IPS-NIHi11 (cell line): ENCODE data around the gene SLC25A34.

ENCODE experiments used
- DNase-seq: peaks from one replicate; pipeline ENCODE4 v3.0.0; 2012; ENCODE audit warnings: mixed read lengths, low spot score

Gene SLC25A34

DNA sequence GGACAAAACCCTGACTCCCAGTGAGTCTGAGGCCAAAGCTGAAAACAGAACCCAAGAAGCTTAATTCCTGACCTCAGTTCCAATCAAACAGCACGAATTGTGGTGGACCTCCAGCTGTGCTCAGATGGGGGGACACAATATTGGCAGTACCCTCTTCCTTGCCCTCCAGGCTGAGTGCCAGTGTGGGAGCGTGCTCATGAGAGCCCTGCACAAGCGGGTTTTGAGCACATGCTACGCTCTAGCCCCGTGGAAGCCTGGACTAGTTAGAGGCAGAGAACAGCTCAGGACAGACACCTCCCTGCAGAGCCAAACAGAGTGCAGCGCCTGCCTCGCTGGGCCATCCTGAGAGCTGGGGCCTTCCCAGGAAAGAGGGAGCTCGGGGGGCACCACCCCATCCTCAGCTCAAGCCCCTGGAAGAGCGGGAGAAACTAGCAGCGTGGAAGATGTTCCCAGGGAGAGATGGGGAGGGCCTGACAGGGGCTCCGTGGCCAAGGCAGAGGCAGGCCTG, 2.8 kb upstream of the SLC25A34 start:
- no peak for DNase-seq

DNA sequence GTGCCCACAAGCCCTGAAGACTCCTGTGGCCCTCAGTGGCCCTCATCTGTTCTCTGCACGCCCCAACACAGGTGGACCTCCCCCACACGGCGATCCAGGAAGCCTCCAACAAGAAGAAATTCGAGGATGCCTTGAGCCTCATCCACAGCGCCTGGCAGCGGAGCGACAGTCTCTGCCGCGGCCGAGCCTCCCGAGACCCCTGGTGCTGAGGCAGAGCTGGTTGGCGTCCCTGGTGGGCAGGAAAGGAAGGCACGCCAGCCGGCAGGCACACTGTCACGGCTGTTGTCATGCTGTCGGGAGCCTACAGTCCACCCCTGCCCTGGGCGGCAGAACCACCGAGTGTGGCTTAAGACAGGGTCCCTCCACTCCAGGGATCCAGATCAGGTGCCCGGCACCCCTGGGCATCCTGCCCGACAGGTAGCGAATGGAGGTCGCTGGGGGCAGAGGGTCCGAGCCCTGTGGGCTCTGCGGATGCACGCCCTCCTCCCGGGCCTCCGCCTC, 2.3 kb upstream of the SLC25A34 start:
- DNase-seq, result no peak

DNA sequence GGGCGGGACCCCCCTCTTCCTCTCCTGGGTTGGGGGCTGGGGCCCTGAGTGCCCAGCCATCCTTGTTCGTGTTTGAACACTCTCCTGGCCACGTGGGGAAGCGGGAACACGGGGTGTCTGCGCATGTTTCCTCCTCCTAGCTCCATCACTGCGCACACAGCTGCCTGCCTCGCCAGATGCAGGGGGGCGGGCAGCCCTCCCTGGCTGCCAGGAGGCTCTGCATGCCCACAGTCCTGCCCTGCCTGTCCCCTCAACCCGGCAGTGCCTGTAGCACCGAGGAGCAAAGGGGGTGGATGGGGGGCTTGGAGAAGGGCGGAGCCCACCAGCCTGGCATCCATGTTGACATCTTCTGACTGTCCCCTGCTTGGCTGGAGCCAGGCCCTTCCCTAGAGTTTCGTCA, 1.8 kb upstream of the SLC25A34 start:
- DNase-seq, result no peak

DNA sequence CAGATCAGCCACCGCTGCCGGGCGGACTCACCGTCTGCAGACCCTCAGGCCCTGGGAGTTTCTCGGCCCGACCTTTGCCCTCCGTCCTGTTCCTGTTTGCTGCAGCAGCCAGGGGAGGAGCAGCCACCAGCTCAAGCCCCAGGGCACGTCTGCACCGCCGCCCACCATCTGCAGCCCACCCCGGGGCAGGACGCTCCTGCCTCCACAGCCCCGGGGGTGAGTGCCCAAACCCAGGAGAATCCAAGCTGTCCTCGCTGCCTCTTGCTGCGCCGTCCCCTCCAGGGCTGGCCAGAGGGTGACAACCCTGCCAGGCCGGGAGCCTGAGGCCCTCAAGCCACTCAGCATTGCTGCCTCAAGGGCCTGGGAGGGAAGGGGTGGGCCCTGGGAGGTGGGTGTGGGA, 1.2 kb upstream of the SLC25A34 start:
- DNase-seq, result no peak

DNA sequence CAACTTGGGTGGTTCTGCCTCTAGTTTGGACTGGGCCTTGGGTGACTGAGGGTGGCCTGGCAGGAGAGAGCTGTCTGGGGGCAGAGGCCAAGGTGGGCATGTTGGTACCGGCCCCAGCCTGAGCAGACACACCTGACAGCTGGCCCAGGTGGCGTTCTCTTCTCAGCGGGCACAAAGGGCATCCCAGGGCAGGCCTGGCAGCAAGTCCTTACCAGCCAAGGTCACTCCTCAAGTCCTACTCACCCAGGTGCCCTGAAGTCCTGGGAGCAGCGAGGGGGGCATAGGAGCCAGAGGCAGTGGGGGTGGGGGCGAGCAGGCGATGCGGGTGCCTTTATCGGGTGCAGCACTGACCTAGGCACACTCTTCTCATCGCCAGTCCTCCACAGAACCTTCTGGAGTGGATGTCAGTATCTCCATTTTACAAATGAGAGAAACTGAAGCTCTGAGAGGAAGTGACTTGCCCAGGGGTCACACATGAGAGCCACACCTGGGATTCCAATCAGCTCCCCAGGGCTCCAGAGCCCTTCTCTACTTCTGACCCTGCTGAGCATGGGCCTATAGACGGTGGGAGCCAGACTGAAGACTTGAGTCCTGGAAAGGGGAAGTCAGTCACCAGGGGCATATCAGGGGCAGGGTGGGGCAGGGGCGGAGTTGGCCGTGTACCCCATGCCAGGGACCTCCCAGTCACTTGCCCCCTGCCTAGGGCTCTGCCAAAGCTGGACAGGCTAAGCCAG, 587 bp upstream of the SLC25A34 start:
- no peak for DNase-seq

DNA sequence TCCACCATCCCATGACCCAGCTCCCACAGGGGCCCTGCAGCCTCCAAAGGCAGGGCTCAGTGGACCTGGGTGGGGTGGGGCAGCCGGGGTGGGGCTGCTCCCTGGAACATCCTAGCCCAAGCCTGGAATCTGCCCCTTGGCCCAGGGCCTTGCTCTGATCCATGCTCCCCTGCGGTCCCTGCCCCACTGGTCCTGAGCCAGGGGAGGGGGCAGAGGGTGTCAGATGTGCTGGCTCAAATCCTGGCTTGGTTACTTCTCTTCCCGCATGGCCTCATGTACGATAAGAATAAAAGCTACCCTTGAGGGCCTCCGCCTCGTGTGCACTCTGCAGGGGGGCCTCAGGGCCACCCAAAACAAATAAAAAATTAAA, 819 bp downstream of the SLC25A34 start:
- no peak for DNase-seq

DNA sequence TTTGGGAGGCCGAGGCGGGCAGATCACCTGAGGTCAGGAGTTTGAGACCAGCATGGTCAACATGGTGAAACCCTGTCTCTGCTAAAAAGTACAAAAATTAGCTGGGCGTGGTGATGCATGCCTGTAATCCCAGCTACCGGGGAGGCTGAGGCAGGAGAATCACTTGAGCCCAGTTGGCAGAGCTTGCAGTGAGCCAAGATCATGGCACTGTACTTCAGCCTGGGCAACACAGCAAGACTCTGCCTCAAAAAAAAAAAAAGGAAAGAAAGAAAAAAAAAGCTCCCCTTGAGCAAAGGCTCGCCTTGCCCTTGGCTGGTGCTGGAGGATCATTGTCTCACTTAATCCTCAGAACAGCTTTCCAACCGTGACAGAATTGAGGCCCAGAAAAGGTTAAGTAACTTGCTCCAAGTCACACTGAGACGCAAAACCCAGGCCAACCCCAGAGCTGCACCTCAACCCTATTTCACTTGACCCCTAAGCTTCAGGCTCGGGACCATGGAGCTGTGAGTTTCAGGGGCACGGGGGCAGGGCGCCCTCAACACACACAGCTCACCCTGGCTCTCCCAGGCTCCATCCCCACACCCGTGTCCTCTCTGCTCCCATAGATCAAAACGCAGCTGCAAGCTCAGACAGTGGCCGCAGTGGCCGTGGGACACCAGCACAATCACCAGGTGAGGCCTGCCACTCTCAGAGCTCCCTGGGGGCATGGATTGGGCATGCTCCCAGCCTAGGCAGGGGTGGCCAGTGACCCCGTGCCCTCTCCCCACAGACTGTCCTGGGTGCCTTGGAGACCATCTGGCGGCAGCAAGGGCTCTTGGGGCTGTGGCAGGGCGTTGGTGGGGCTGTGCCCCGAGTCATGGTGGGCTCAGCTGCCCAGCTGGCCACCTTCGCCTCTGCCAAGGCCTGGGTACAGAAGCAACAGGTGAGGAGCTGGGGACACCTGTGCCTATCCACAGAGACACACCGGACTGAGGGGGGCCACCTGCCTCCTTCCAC, 1.6 kb downstream of the SLC25A34 start:
- DNase-seq, result no peak

DNA sequence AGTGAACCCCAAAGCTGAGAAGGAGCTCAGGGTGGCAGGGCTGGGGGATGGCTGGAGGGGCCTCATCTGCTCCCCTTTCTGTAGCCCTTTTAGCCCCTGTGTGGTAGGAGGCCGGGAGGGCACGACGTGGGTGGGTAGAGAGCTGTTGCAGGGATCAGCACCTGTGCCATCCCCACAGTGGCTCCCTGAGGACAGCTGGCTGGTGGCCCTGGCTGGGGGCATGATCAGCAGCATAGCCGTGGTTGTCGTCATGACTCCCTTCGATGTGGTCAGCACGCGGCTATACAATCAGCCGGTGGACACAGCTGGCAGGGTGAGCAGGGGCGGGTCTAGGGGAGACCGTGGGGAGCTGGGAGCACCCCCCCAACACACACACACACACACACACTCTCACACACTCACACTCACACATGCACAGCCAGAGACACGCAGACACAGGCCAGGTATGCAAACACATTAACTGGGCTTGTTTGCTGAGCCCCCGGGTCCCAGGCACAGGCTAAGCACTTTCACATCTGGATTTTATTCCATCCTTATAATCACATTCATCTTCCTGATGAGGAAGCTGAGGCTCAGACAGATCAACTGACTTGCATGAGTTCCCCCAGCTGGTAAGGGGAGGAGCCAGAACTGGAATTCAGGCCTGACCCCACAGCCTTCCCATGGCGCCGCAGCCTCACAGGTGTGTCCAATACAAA, 2.5 kb downstream of the SLC25A34 start:
- no peak for DNase-seq

DNA sequence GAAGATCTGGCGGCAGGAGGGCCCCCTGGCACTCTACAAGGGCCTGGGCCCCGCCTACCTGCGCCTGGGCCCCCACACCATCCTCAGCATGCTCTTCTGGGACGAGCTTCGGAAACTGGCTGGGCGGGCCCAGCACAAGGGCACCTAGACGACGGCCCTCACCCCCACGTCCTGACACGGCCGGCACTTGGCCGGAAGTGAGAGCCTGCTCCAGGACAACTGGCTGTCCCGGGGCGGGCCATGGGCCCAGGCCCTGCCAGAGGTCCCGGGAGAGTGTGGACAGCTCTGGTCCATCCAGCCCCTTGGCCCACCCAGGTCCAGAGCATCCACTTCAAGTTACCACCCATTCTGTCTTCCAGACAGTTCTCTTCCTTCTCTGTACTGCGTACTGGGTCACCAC, 3.2 kb downstream of the SLC25A34 start:
- DNase-seq, result no peak

DNA sequence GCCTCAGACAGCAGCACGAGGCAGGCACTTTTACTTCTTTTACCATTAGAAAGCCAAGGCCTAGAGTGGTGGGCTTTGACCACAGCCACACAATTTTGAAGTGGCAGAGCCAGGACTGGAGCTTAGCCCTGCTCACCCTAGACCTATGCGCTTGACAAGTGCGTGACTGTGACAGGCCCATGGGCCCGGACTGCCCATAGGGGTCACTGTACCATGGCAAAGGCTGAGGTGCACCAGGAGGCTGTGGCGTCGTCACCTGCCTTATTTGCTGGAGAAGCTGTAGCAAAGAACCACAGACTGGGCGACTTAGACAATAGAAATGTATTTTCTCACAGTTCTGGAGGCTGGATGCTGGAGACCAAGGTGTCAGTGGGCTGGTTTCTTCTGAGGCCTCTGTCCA, 3.7 kb downstream of the SLC25A34 start:
- no peak for DNase-seq

DNA sequence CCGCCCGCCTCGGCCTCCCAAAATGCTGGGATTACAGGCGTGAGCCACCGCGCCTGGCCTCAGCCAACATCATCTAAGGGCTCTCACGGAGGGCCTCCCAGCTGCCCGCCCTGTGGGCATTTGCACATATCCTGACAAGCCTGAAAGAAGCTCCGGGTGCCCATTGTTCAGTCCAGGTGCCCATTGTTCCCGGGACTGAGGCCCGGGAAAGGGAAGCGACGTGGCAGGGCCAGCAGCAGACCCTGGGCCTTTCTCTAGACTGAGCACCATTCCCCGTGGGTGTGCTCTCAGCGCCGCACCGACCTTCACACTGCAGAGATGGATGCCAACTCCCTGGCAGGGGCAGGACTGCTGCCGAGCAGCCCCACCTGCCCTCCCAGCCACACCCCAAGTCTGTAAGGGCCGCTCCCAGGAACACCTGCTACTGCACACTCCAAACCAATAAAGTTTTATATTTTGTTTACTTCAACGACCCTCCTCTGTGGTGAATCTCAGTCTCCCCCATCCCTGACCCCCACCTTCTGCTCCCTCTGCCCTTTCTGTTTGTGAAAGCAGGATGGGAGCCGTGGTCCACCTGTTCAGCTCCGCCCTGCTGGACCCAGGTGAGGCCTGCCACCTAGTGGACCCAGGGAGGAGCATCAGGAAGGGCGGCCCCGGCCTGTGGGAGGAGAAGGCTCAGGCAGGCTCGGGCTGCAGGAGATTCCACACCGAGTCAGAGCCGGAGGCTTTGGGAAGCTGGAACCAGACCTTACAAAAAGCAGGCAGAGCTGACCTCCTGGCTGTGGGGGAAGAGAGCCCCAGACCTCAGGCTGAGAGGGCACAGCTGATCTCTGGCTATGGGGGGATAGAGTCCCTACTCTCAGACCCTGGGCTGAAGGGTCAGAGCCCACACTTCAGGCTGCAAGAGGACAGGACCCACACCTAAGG, 5.1 kb downstream of the SLC25A34 start:
- peak; percentile 93 for DNase-seq

DNA sequence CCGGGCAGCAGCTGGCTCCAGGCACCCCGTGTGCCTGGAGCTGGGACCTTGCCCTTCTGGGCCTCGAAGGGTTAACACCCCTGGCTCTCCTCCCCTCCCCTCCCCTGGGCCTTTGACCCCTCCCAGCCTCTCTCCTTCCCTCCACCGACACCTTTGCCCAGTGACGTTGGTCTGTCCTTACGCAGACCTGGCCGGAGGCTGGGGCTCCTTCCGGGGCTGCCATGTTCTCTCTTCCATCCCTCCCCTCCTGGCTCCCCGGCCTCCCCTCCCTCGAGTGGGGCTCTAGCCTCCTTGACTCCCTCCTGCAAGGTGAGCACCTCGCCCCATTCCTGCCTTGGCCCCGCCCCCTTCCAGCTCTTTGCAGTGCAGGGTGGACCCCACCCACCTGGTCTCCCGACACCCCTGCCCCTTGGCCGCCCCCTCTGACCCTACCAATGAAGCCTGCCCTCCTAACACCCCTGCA, 6.3 kb downstream of the SLC25A34 start, which contains the start of gene TMEM82:
Gene TMEM82 (plus strand): TSS at position 161 of the 463 bp plus-strand sequence. CDS start 61 bp downstream, at position 222.
- peak; percentile 75 for DNase-seq

DNA sequence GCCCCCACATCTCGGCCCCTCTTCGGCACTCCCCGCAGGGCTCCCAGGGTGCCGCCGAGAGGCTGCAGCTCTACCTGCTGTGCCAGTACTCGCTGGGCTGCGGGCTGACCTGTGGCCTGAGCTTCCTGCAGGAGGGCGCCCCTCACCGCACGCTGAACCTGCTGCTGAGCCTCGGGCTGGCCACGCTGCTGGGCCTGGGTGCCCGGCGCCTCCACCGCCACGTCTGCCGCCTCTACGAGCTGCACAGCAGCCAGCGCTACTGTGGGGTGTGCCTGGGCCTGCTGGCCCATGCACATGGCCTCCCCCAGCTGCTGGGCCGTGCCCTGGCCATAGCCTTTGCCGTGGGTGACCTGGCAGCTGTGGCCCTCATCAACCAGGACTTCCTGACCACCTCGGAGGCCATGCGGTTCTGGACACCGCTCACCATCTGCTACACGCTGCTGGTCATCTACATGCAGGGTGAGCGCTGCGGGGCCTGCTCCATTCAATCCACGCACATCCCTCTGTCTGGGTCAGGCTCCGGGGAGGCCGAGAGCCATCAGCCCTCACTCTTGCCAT, 8.1 kb downstream of the SLC25A34 start:
- DNase-seq, result no peak

DNA sequence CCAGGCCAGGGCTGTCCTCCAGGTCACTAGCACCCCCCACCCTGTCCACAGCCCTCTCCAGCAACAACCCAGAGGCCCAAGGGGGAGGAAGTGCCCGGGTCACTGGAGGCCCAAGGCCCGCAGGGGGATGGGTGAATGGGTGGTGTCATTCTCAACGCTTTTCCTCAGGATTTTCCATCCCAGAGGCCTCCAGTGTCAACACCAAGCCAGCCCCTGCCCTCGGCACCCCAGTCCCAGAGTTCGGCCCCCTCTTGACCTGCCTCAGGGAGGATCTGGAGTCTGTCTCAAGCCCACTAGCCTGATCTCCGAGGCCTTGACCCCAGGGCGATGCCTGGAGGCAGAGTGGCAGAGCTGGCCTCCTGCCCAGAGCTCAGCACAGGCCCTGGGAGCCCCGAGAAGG, 11.3 kb downstream of the SLC25A34 start:
- no peak for DNase-seq

DNA sequence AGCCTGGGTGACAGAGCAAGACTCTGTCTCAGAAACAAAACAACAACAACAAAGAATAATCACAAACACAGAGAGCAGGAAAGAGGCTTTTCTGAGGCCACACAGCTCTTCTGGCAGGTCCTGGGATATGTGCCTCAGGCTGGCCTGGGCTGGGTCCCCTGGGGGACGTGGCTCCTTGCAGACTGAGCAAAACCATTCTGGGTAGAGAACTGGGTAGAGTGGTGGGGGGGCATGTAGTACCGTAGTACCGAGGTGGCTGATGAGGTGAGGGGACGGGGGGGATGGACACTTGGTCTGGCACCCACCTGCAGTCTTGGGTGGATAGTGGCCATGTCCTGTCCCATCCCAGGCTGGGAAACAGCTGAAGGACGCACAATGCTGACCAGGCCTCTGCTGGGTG, 12.2 kb downstream of the SLC25A34 start:
- no peak for DNase-seq

DNA sequence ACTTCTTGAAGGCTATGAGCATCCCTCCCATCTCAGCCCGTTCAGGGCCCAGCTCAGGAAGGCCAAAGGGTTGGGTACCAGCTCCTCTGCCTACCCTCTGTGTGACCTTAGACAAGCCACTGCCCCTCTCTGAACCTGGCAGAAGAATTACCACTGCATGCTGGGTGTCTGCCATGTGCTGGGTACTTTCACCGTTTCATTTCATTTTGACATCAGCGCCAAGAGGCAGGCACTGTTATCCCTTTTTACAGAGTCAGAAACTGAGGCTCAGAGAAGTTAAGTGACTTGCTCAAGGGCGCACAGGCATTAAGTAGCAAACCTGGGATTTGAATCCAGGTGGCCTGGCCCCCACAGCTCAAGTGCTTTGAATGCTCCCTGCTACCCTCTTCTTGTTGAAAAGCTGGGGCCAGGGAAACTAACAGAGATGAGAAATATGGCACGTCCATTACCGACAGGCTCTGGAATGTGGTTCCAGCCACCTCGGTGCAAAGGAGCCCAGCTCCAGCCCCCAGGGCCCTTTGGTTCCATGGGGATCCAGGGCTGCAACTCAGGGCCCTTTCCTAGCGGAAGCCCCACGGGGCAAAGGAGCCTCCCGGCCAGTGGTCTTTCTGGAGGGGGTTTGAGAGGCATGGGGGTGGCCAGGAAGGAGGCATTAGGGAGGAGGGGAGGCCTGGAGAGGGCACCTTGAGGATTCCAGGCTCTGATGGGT, 12.8 kb downstream of the SLC25A34 start:
- DNase-seq, result no peak

DNA sequence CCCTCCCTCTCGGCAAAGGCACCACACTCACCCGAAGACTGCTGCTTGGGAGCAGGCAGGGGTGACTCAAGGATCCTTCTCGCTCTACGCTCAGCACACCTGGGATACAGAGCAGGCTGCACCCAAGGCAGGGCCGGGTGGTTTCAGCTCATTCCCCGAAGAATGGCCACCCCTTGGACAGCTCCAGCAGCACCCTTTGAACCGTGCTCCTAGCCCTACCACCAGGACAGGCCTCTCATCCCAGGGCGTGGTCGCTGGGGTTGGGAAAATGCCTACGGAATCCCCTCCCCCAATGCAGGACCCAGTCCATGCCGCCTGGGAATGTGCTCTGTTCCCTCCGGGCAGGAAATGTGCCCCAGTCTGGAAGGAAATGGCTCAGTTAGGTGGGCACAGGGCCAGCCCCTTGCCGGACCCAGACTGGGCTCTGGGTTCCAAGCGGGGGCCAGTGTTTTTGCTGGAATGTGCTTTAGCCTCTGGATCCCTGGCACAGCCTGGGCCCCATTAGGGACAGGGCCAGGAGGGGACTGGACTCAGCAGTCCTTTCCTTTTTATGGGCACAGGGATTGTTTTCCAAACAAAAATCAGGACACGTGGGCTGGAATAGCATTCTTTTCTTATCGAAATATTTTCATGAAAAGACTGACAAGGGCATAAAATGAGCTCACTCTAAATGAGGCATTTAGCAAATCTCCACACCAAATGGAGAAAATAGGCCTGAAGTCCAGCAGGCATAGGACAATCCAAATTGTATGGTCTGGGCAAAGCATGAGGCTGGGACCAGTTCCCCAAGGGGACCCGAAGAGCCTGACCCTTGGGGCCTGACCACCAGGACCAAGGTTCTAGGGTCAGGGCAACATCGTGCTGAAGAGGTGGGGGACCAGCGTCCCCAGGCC, 13.6 kb downstream of the SLC25A34 start:
- no peak for DNase-seq

DNA sequence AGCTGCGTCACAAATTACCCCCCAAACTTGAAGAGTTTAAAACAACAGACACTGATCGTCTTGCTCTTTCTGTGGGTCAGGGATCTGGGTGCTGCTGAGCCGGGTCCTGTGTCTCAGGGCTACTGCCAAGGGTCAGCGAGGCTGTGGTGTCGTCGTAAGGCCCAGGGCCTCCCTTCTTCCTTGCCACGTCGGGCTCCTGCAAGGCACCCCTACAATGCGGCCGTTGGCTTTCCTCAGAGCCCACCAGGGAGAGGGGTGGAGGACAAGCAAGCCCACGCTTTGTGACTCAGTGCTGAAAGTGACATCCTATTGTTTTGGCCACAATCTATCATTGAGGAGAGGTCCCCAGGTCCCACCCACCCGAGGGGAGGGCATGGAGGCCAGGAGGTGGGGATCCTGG, 14.9 kb downstream of the SLC25A34 start:
- no peak for DNase-seq

DNA sequence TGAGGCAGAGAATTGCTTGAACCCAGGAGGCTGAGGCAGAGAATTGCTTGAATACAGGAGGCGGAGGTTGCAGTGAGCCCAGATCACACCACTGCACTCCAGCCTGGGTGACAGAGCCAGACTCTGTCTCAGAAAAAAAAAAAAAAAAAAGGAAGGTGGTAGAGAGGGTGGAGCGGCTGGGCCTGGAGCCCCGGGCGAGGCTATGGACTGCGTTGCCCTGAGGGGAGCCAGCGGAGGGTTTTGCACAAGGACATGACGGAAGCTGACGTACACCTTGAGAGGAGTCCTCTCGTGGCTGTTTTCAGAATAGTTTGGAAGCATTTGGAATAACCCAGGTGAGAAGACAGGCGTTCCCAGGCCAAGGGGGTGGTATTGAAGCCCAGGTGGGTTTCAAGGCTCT, 15.7 kb downstream of the SLC25A34 start:
- DNase-seq, result no peak
